Trophoblast cell (in vitro differentiated cells and primary cell): ENCODE data around the gene EHD4.
A peak's percentile ranks its signal among the peaks of the same experiment; 100 is the strongest.

ENCODE experiments used
- DNase-seq, 2 donors: peaks; one replicate each; pipeline ENCODE4 v3.0.0-alpha.2; 2016
- H2AFZ ChIP-seq: 2 replicates; pipeline ENCODE4 v1.6.1; 2013; ENCODE audit warnings: low read length, moderate library complexity, mild to moderate bottlenecking; ENCODE audit not compliant: insufficient read depth, poor library complexity
- H2AK5ac ChIP-seq: 2 replicates; pipeline ENCODE4 v1.6.1; 2013; ENCODE audit warnings: mild to moderate bottlenecking, low read length
- H2BK120ac ChIP-seq: 2 replicates; pipeline ENCODE4 v1.6.1; 2013; ENCODE audit warnings: low read length, mild to moderate bottlenecking, moderate library complexity; ENCODE audit not compliant: insufficient read depth, poor library complexity
- H2BK12ac ChIP-seq: 2 replicates; pipeline ENCODE4 v1.6.1; 2013; ENCODE audit warnings: mild to moderate bottlenecking, low read length, moderate library complexity
- H2BK5ac ChIP-seq: 2 replicates; pipeline ENCODE4 v1.6.1; 2013; ENCODE audit warnings: low read length, low read depth, moderate library complexity, mild to moderate bottlenecking; ENCODE audit not compliant: poor library complexity
- H3K14ac ChIP-seq: 2 replicates; pipeline ENCODE4 v1.6.1; 2013; ENCODE audit warnings: mild to moderate bottlenecking, low read length
- H3K18ac ChIP-seq: 2 replicates; pipeline ENCODE4 v1.6.1; 2013; ENCODE audit warnings: mild to moderate bottlenecking, low read length
- H3K23ac ChIP-seq: 2 replicates; pipeline ENCODE4 v1.6.1; 2013; ENCODE audit warnings: low read length
- H3K27ac ChIP-seq: 2 replicates; pipeline ENCODE4 v1.5.1; 2013; ENCODE audit warnings: low read depth, mild to moderate bottlenecking, inconsistent platforms, low read length, moderate library complexity
- H3K27me3 ChIP-seq: 2 replicates; pipeline ENCODE4 v1.6.1; 2013; ENCODE audit warnings: inconsistent platforms, mild to moderate bottlenecking, low read length, moderate library complexity; ENCODE audit not compliant: insufficient read depth
- H3K36me3 ChIP-seq, 2 experiments: 1 replicate in 1 of 2; 2 replicates in 1 of 2; pipeline ENCODE4 v1.6.1; 2013; ENCODE audit warnings: low read length in 2 of 2, mild to moderate bottlenecking in 2 of 2, moderate library complexity in 1 of 2; ENCODE audit not compliant: insufficient read depth in 2 of 2, control insufficient read depth in 1 of 2
- H3K4ac ChIP-seq: 2 replicates; pipeline ENCODE4 v1.6.1; 2013; ENCODE audit warnings: low read depth, mild to moderate bottlenecking, low read length, moderate library complexity
- H3K4me1 ChIP-seq, 2 experiments: 1 replicate in 1 of 2; 2 replicates in 1 of 2; pipeline ENCODE4 v1.6.1; 2013; ENCODE audit warnings: low read length in 2 of 2, mild to moderate bottlenecking in 2 of 2, moderate library complexity in 1 of 2; ENCODE audit not compliant: insufficient read depth in 2 of 2, control insufficient read depth in 1 of 2
- H3K4me2 ChIP-seq: 2 replicates; pipeline ENCODE4 v1.6.1; 2013; ENCODE audit warnings: inconsistent platforms, mild to moderate bottlenecking, low read length, moderate library complexity
- H3K4me3 ChIP-seq: 2 replicates; pipeline ENCODE4 v1.5.1; 2013; ENCODE audit warnings: mild to moderate bottlenecking, low read depth, low read length, inconsistent platforms
- H3K79me1 ChIP-seq: one replicate; pipeline ENCODE4 v1.6.1; 2013; ENCODE audit warnings: low read length
- H3K79me2 ChIP-seq: 2 replicates; pipeline ENCODE4 v1.6.1; 2013; ENCODE audit warnings: low read length, mild to moderate bottlenecking; ENCODE audit not compliant: control insufficient read depth, insufficient read depth, poor library complexity
- H3K9ac ChIP-seq: 2 replicates; pipeline ENCODE4 v1.6.1; 2013; ENCODE audit warnings: mild to moderate bottlenecking, low read length
- H3K9me3 ChIP-seq: 2 replicates; pipeline ENCODE4 v1.6.1; 2013; ENCODE audit warnings: low read depth, mild to moderate bottlenecking, control low read depth, inconsistent platforms, low read length; ENCODE audit not compliant: insufficient read depth
- H4K12ac ChIP-seq: 2 replicates; pipeline ENCODE4 v1.6.1; 2013; ENCODE audit warnings: low read depth, mild to moderate bottlenecking, low read length, moderate library complexity
- H4K8ac ChIP-seq: 2 replicates; pipeline ENCODE4 v1.6.1; 2013; ENCODE audit warnings: low read depth, mild to moderate bottlenecking, low read length, moderate library complexity
- H4K91ac ChIP-seq: one replicate; pipeline ENCODE4 v1.6.1; 2013; ENCODE audit warnings: low read depth, mild to moderate bottlenecking, low read length, moderate library complexity
- WGBS: extraction: QIAGEN DNeasy Blood & Tissue Kit; methylation state at CpG from one replicate; pipeline ENCODE4 v1.1.7; 2013; ENCODE audit warnings: missing lambda C conversion rate; ENCODE audit not compliant: insufficient read length, insufficient coverage; ENCODE audit errors: extremely low coverage; 5-methylcytosine and 5-hydroxymethylcytosine counted together

Gene EHD4

GRCh38 chr15:41894251-41894790 is 78.0 kb downstream of the EHD4 start:
- peak overlapping the region; percentile 23 for H4K8ac ChIP-seq
- no peak overlapping the region for H3K4ac ChIP-seq
- H3K36me3 ChIP-seq = peaks cover 5 to 6% of the 10 kb centered on the region in 2 experiments
- WGBS = no CpG with 5 or more reads among the region's 17 CpGs
- H3K79me2 ChIP-seq = no peaks in the 10 kb centered on the region
- peak overlapping the region; percentile 4 for H3K14ac ChIP-seq
- H2BK120ac ChIP-seq = no peak overlapping the region
- H4K91ac ChIP-seq = no peak overlapping the region
- H2BK12ac ChIP-seq = no peak overlapping the region
- H3K18ac ChIP-seq = no peak overlapping the region
- H2AFZ ChIP-seq = peak overlapping the region; percentile 23
- H3K27ac ChIP-seq = no peak overlapping the region
- H3K79me1 ChIP-seq = peaks cover 2% of the 10 kb centered on the region
- no peak overlapping the region for H3K4me2 ChIP-seq
- no peak overlapping the region for H3K23ac ChIP-seq
- no peak overlapping the region for H4K12ac ChIP-seq
- H3K4me1 ChIP-seq = peaks cover 12 to 14% of the 10 kb centered on the region in 2 experiments
- DNase-seq = no peak
- peaks cover 6% of the 10 kb centered on the region for H3K9me3 ChIP-seq
- H3K27me3 ChIP-seq = no peaks in the 10 kb centered on the region
- no peak overlapping the region for H2BK5ac ChIP-seq
- H2AK5ac ChIP-seq = peak overlapping the region; percentile 42
- H3K4me3 ChIP-seq = no peak overlapping the region
- no peak overlapping the region for H3K9ac ChIP-seq

- no peak within 1 kb of the TSS for H3K4me2 ChIP-seq
- no peak within 1 kb of the TSS for H3K4ac ChIP-seq
- H3K9me3 ChIP-seq = peaks cover 6% of the 10 kb centered on the region
- no peak within 1 kb of the TSS for H2BK120ac ChIP-seq
- no peak within 1 kb of the TSS for H4K91ac ChIP-seq
- DNase-seq = no peak
- no CpG with 5 or more reads among the region's 15 CpGs for WGBS
- H3K79me1 ChIP-seq = peaks cover 2% of the 10 kb centered on the region
- no peak within 1 kb of the TSS for H3K18ac ChIP-seq
- H3K4me3 ChIP-seq = no peak within 1 kb of the TSS
- no peak within 1 kb of the TSS for H2BK5ac ChIP-seq
- peak within 1 kb of the TSS; percentile 42 for H2AK5ac ChIP-seq
- H2BK12ac ChIP-seq = no peak within 1 kb of the TSS
- H3K79me2 ChIP-seq = no peaks in the 10 kb centered on the region
- peak within 1 kb of the TSS; percentile 4 for H3K14ac ChIP-seq
- no peak within 1 kb of the TSS for H3K27ac ChIP-seq
- H3K23ac ChIP-seq = no peak within 1 kb of the TSS
- no peak within 1 kb of the TSS for H3K9ac ChIP-seq
- peaks cover 2 to 4% of the 10 kb centered on the region in 2 experiments for H3K36me3 ChIP-seq
- H3K27me3 ChIP-seq = no peaks in the 10 kb centered on the region
- peak within 1 kb of the TSS; percentile 23 for H2AFZ ChIP-seq
- H3K4me1 ChIP-seq = peaks cover 12 to 14% of the 10 kb centered on the region in 2 experiments
- no peak within 1 kb of the TSS for H4K12ac ChIP-seq
- H4K8ac ChIP-seq = peak within 1 kb of the TSS; percentile 23
Observed at GRCh38 chr15:41893422-41894250, 78.7 kb downstream of the EHD4 start, which contains the start of gene SPTBN5. SPTBN5 (minus strand) TSS chr15:41894053; CDS start chr15:41893497, 556 bp downstream.

GRCh38 chr15:41892621-41893421 is 79.5 kb downstream of the EHD4 start:
- H3K14ac ChIP-seq = no peak overlapping the region
- H2BK12ac ChIP-seq = no peak overlapping the region
- no peak overlapping the region for H3K4me3 ChIP-seq
- H3K9me3 ChIP-seq = peaks cover 6% of the 10 kb centered on the region
- H2BK5ac ChIP-seq = no peak overlapping the region
- peaks cover 2% of the 10 kb centered on the region for H3K79me1 ChIP-seq
- no peak overlapping the region for H4K91ac ChIP-seq
- no peak overlapping the region for H3K9ac ChIP-seq
- H4K8ac ChIP-seq = no peak overlapping the region
- no peak for DNase-seq
- H3K79me2 ChIP-seq = no peaks in the 10 kb centered on the region
- peaks cover 12 to 14% of the 10 kb centered on the region in 2 experiments for H3K4me1 ChIP-seq
- H3K4ac ChIP-seq = no peak overlapping the region
- WGBS = no CpG with 5 or more reads among the region's 22 CpGs
- no peak overlapping the region for H3K4me2 ChIP-seq
- H3K27ac ChIP-seq = no peak overlapping the region
- no peak overlapping the region for H4K12ac ChIP-seq
- H2BK120ac ChIP-seq = no peak overlapping the region
- no peak overlapping the region for H3K23ac ChIP-seq
- H2AK5ac ChIP-seq = no peak overlapping the region
- H2AFZ ChIP-seq = no peak overlapping the region
- no peaks in the 10 kb centered on the region for H3K27me3 ChIP-seq
- peaks cover 2% of the 10 kb centered on the region in 2 experiments for H3K36me3 ChIP-seq
- H3K18ac ChIP-seq = no peak overlapping the region

- no CpG with 5 or more reads among the region's 3 CpGs for WGBS
- H3K9ac ChIP-seq = no peak overlapping the region
Observed at GRCh38 chr15:41891946-41892345, 80.4 kb downstream of the EHD4 start.

More at GRCh38 chr15:41891946-41892345, 80.4 kb downstream of the EHD4 start:
- H3K23ac ChIP-seq = no peak overlapping the region
- H2BK120ac ChIP-seq = no peak overlapping the region
- H4K91ac ChIP-seq = no peak overlapping the region
- peaks cover 10 to 12% of the 10 kb centered on the region in 2 experiments for H3K4me1 ChIP-seq
- no peaks in the 10 kb centered on the region for H3K36me3 ChIP-seq
- no peaks in the 10 kb centered on the region for H3K27me3 ChIP-seq
- no peak overlapping the region for H3K4ac ChIP-seq
- H3K14ac ChIP-seq = no peak overlapping the region
- peaks cover 2% of the 10 kb centered on the region for H3K79me1 ChIP-seq
- no peak overlapping the region for H2AK5ac ChIP-seq
- H3K4me3 ChIP-seq = no peak overlapping the region
- no peak for DNase-seq
- H3K4me2 ChIP-seq = no peak overlapping the region
- H4K8ac ChIP-seq = no peak overlapping the region
- H4K12ac ChIP-seq = no peak overlapping the region
- H2BK12ac ChIP-seq = no peak overlapping the region
- no peak overlapping the region for H2BK5ac ChIP-seq
- H2AFZ ChIP-seq = no peak overlapping the region
- H3K9me3 ChIP-seq = peaks cover 8% of the 10 kb centered on the region
- no peak overlapping the region for H3K27ac ChIP-seq
- H3K18ac ChIP-seq = no peak overlapping the region
- no peaks in the 10 kb centered on the region for H3K79me2 ChIP-seq
